ENCODE results near the gene STX16. TPM values are rescaled to one million over a fixed set of nuclear protein-coding genes. Genes with fewer than 3 reads are reported as not detected.
"Not testable (repeated sequence)": the region's sequence is repeated elsewhere in the genome, so short reads cannot be mapped to it uniquely, and the experiment has no call there.

Gene STX16
- total RNA-seq, 4 donors from 2014 or later, result 9.2 to 34.3 (median 20.4) TPM

DNA sequence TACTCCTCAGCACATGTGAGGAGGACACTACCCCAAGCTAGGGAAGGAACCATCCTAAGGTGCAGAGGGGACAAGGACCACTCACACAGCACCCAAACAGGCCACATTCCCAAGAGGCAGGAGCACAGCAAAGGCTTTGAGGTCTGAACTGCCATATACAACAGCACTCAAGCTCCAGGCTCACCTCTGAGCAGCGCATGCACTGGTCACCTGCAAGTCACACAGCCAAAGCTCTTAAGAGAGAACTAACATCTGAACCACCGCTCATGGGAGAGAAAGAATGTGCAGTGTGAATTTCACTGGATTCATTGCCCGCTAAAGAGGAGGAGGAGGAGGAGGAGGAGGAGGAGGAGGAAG, 72.5 kb downstream of the STX16 start:
- TF ChIP-seq, protein P1, sequence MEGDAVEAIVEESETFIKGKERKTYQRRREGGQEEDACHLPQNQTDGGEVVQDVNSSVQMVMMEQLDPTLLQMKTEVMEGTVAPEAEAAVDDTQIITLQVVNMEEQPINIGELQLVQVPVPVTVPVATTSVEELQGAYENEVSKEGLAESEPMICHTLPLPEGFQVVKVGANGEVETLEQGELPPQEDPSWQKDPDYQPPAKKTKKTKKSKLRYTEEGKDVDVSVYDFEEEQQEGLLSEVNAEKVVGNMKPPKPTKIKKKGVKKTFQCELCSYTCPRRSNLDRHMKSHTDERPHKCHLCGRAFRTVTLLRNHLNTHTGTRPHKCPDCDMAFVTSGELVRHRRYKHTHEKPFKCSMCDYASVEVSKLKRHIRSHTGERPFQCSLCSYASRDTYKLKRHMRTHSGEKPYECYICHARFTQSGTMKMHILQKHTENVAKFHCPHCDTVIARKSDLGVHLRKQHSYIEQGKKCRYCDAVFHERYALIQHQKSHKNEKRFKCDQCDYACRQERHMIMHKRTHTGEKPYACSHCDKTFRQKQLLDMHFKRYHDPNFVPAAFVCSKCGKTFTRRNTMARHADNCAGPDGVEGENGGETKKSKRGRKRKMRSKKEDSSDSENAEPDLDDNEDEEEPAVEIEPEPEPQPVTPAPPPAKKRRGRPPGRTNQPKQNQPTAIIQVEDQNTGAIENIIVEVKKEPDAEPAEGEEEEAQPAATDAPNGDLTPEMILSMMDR (IDR thresholded peaks at IDR 0.05 in 4 of 5, conservative IDR thresholded peaks at IDR 0.05 in 1 of 5), result no peak
- TF ChIP-seq POLR2A (IDR thresholded peaks at IDR 0.05), result no peak
- in situ Hi-C loops (cut with MboI; ENCODE audit: low sequenced_read_pairs in 4 of 4) (no loop called here), intact Hi-C loops (cut with DNase I; ENCODE audit: low total_unique reads) (no loop called here)
- Histone ChIP-seq H3K9me3 (no peaks in the 10 kb centered on the region), H3K4me1 (no peaks in the 10 kb centered on the region), H3K27me3 (peaks cover 7 to 36% (median 18%) of the 10 kb centered on the region in 3 donors), H3K4me3 (no peak overlapping the region), H3K27ac (no peak overlapping the region), H3K36me3 (no peaks in the 10 kb centered on the region)
- DNase-seq (no peak), ATAC-seq (no peak)

DNA sequence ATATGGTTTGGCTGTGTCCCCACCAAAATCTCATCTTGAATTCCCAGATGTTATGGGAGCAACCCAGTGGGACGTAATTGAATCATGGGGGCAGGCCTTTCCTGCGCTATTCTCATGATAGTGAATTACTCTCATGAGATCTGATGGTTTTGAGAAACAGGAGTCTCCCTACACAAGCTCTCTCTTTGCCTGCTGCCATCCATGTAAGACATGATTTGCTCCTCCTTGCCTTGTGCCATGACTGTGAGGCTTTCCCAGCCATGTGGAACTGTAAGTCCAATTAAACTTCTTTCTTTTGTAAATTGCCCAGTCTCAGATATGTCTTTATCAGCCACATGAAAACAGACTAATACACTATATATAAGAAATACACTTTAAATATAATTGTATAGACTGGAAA, 75.1 kb downstream of the STX16 start:
- ATAC-seq; H3K36me3 ChIP-seq; DNase-seq; intact Hi-C loops (cut with DNase I; ENCODE audit: low total_unique reads); in situ Hi-C loops (cut with MboI; ENCODE audit: low sequenced_read_pairs in 4 of 4); H3K4me3 ChIP-seq; H3K4me1 ChIP-seq; H3K27ac ChIP-seq; H3K9me3 ChIP-seq: not testable (repeated sequence)
- H3K27me3 ChIP-seq, result peaks cover 7 to 20% (median 14%) of the 10 kb centered on the region in 3 donors

Other genes starting within 250 kb of the STX16 start
- under 1 TPM in 2 of 4 donors, not detected in 2; 0.07 to 0.22 TPM for gene APCDD1L, start 135.9 kb upstream of the STX16 start, total RNA-seq
- 10 to 100 TPM; 18.1 to 51.5 (median 34.3) TPM for gene NPEPL1, start 41.5 kb downstream of the STX16 start, total RNA-seq
- gene GNAS-AS1, start 199.6 kb downstream of the STX16 start, total RNA-seq, result not detected
- 100 to 1,000 TPM; 513 to 854 (median 781) TPM for gene GNAS, start 201.4 kb downstream of the STX16 start, total RNA-seq